Cardiac muscle cell (in vitro differentiated cells and primary cell): Measurements from ENCODE around the gene PILRB. TPM values are rescaled to one million over a fixed set of nuclear protein-coding genes. Genes with fewer than 3 reads are reported as not detected.

Source experiments
- DNase-seq, 2 donors: peaks; one replicate each; pipeline versions ENCODE4 v3.0.0 to v3.0.0-alpha.2; 2010 to 2017; ENCODE audit warnings: low read depth in 1 of 2, low spot score in 1 of 2
- H3K27ac ChIP-seq: fragments of 200-600 bp; sonication (generic); 2 replicates; pipeline ENCODE4 v1.5.1; 2016
- H3K27me3 ChIP-seq: fragments of 200-600 bp; sonication (generic); 2 replicates; pipeline ENCODE4 v1.6.0; 2016; ENCODE audit warnings: control low read depth
- H3K36me3 ChIP-seq: fragments of 200-600 bp; sonication (generic); 2 replicates; pipeline ENCODE4 v1.5.1; 2016; ENCODE audit warnings: control low read depth
- H3K4me1 ChIP-seq: fragments of 200-600 bp; sonication (generic); 2 replicates; pipeline ENCODE4 v1.8.1; 2017; ENCODE audit warnings: low read depth, mild to moderate bottlenecking, mixed run types
- H3K4me3 ChIP-seq: fragments of 200-600 bp; sonication (generic); 2 replicates; pipeline ENCODE4 v1.5.1; 2016; ENCODE audit warnings: mild to moderate bottlenecking
- H3K9me3 ChIP-seq: fragments of 200-600 bp; sonication (generic); 2 replicates; pipeline ENCODE4 v1.5.1; 2017; ENCODE audit warnings: low read depth, mild to moderate bottlenecking, control low read depth
- CTCF ChIP-seq: IDR thresholded peaks from 2 replicates; pipeline ENCODE4 v1.5.1; 2012; ENCODE audit warnings: low read depth, mild to moderate bottlenecking, low read length
- polyA plus RNA-seq: library from polyadenylated mRNA; unstranded; fragments of >200 nt; fragmentation: Nextera tagmentation; extraction: Ambion mirVana; gene quantifications from 2 replicates; pipeline ENCODE4 v1.2.1, GENCODE V29; 2016
- total RNA-seq: library from RNA; depleted of rRNA; stranded (reverse); fragments of >200 nt; gene quantifications from 2 replicates; pipeline ENCODE4 v1.2.3, GENCODE V29; 2016

PILRB gene
- total and polyA plus RNA-seq, 2 experiments from 2014 or later = 28.5 to 31.0 TPM

GRCh38 chr7:100400041-100400440 lies 42.1 kb downstream of the PILRB start:
- Histone ChIP-seq H3K4me1 (no peaks in the 10 kb centered on the region), H3K27ac (no peak overlapping the region), H3K4me3 (no peak overlapping the region), H3K36me3 (peaks cover 6% of the 10 kb centered on the region), H3K9me3 (no peaks in the 10 kb centered on the region), H3K27me3 (no peaks in the 10 kb centered on the region)
- no peak for DNase-seq
- TF ChIP-seq CTCF = no peak

GRCh38 chr7:100400656-100401055 lies 42.7 kb downstream of the PILRB start:
- TF ChIP-seq CTCF = peak; percentile 12
- Histone ChIP-seq H3K4me1 (no peaks in the 10 kb centered on the region), H3K4me3 (no peak overlapping the region), H3K36me3 (peaks cover 6% of the 10 kb centered on the region), H3K27me3 (no peaks in the 10 kb centered on the region), H3K27ac (no peak overlapping the region), H3K9me3 (no peaks in the 10 kb centered on the region)
- DNase-seq = peak in 1 of 2 donors; percentile 52

- Histone ChIP-seq H3K36me3 (peaks cover 6% of the 10 kb centered on the region), H3K4me1 (no peaks in the 10 kb centered on the region), H3K9me3 (no peaks in the 10 kb centered on the region), H3K4me3 (no peak overlapping the region), H3K27ac (no peak overlapping the region), H3K27me3 (no peaks in the 10 kb centered on the region)
- DNase-seq = no peak
- TF ChIP-seq CTCF = no peak
Observed at GRCh38 chr7:100401811-100402210, 43.9 kb downstream of the PILRB start.

- no peaks in the 10 kb centered on the region for H3K4me1 ChIP-seq
- peaks cover 6% of the 10 kb centered on the region for H3K36me3 ChIP-seq
- DNase-seq = no peak
- TF ChIP-seq CTCF = no peak
- no peak overlapping the region for H3K4me3 ChIP-seq
- H3K27ac ChIP-seq = no peak overlapping the region
- H3K9me3 ChIP-seq = no peaks in the 10 kb centered on the region
- no peaks in the 10 kb centered on the region for H3K27me3 ChIP-seq
Observed at GRCh38 chr7:100402241-100402640, 44.3 kb downstream of the PILRB start.

- peak in 1 of 2 donors; percentile 69 for DNase-seq
- TF ChIP-seq CTCF = peak; percentile 20
- no peak overlapping the region for H3K27ac ChIP-seq
- no peaks in the 10 kb centered on the region for H3K4me1 ChIP-seq
- no peak overlapping the region for H3K4me3 ChIP-seq
- H3K36me3 ChIP-seq = peaks cover 6% of the 10 kb centered on the region
- H3K9me3 ChIP-seq = no peaks in the 10 kb centered on the region
- peaks cover 8% of the 10 kb centered on the region for H3K27me3 ChIP-seq
Observed at GRCh38 chr7:100406767-100407166, 48.9 kb downstream of the PILRB start.
